ENCODE measurements around the gene PCDH9.

DNA sequence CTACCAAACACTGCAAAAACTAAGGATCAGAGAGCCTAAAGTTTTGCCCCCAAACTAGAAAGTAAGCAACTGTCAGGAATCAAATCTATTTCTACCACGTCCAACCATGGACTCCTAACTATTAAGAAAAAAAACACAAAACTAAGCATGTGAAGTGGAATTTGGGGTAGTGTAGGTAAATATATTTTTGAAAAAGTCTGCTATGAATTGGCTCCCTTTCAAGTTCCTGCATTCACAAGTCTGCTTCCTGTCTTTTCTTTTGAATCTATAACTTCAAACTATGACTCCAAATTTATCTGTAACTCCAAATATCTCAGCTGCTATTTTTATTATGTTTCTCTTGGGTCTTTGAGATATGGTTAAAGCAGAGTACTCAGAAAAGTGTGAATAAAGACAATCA, 47.0 kb downstream of the PCDH9 start:
- TF ChIP-seq, protein P1, sequence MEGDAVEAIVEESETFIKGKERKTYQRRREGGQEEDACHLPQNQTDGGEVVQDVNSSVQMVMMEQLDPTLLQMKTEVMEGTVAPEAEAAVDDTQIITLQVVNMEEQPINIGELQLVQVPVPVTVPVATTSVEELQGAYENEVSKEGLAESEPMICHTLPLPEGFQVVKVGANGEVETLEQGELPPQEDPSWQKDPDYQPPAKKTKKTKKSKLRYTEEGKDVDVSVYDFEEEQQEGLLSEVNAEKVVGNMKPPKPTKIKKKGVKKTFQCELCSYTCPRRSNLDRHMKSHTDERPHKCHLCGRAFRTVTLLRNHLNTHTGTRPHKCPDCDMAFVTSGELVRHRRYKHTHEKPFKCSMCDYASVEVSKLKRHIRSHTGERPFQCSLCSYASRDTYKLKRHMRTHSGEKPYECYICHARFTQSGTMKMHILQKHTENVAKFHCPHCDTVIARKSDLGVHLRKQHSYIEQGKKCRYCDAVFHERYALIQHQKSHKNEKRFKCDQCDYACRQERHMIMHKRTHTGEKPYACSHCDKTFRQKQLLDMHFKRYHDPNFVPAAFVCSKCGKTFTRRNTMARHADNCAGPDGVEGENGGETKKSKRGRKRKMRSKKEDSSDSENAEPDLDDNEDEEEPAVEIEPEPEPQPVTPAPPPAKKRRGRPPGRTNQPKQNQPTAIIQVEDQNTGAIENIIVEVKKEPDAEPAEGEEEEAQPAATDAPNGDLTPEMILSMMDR (IDR thresholded peaks at IDR 0.05 in 2 of 3, conservative IDR thresholded peaks at IDR 0.05 in 1 of 3; ENCODE audit: control insufficient read depth in 2 of 3, extremely low read depth in 1 of 3, insufficient read depth in 1 of 3, low read depth in 3 of 3, low read length in 3 of 3) = no peak
- no peak for TF ChIP-seq CEBPB (IDR thresholded peaks at IDR 0.05; ENCODE audit: borderline replicate concordance in 1 of 2, low read depth in 2 of 2, low read length in 2 of 2)
- TF ChIP-seq, protein P2, sequence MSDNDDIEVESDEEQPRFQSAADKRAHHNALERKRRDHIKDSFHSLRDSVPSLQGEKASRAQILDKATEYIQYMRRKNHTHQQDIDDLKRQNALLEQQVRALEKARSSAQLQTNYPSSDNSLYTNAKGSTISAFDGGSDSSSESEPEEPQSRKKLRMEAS (IDR thresholded peaks at IDR 0.05; ENCODE audit: low read depth, low read length) = no peak
- TF ChIP-seq POLR2AphosphoS5 (IDR thresholded peaks at IDR 0.05; ENCODE audit: low read length) = no peak
- no peak for TF ChIP-seq HDAC2 (IDR thresholded peaks at IDR 0.05)
- no peak for TF ChIP-seq PML (IDR thresholded peaks at IDR 0.05; ENCODE audit: low read length)
- TF ChIP-seq EP300 (IDR thresholded peaks at IDR 0.05; ENCODE audit: borderline replicate concordance in 1 of 2, control insufficient read depth in 1 of 2, low read depth in 2 of 2, low read length in 2 of 2) = no peak
- no peak for TF ChIP-seq ZNF274 (IDR thresholded peaks at IDR 0.05; ENCODE audit: insufficient read depth, insufficient read length)
- TF ChIP-seq, protein P3, sequence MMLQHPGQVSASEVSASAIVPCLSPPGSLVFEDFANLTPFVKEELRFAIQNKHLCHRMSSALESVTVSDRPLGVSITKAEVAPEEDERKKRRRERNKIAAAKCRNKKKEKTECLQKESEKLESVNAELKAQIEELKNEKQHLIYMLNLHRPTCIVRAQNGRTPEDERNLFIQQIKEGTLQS (IDR thresholded peaks at IDR 0.05; ENCODE audit: borderline replicate concordance, extremely low read depth, low read depth, low read length) = no peak
